K562 treated with DMSO at 1 percent for 48 hours (cell line): Measurements from ENCODE around the gene PARP14. TPM values are rescaled to one million over a fixed set of nuclear protein-coding genes. Genes with fewer than 3 reads are reported as not detected.

Source experiments
- total RNA-seq: library from RNA; unstranded; fragments of 300-600 nt; gene quantifications from 2 replicates; pipeline ENCODE4 v1.2.3, GENCODE V29; 2022; ENCODE audit warnings: low replicate concordance; ENCODE audit errors: extremely low read depth

The PARP14 gene, protein sequence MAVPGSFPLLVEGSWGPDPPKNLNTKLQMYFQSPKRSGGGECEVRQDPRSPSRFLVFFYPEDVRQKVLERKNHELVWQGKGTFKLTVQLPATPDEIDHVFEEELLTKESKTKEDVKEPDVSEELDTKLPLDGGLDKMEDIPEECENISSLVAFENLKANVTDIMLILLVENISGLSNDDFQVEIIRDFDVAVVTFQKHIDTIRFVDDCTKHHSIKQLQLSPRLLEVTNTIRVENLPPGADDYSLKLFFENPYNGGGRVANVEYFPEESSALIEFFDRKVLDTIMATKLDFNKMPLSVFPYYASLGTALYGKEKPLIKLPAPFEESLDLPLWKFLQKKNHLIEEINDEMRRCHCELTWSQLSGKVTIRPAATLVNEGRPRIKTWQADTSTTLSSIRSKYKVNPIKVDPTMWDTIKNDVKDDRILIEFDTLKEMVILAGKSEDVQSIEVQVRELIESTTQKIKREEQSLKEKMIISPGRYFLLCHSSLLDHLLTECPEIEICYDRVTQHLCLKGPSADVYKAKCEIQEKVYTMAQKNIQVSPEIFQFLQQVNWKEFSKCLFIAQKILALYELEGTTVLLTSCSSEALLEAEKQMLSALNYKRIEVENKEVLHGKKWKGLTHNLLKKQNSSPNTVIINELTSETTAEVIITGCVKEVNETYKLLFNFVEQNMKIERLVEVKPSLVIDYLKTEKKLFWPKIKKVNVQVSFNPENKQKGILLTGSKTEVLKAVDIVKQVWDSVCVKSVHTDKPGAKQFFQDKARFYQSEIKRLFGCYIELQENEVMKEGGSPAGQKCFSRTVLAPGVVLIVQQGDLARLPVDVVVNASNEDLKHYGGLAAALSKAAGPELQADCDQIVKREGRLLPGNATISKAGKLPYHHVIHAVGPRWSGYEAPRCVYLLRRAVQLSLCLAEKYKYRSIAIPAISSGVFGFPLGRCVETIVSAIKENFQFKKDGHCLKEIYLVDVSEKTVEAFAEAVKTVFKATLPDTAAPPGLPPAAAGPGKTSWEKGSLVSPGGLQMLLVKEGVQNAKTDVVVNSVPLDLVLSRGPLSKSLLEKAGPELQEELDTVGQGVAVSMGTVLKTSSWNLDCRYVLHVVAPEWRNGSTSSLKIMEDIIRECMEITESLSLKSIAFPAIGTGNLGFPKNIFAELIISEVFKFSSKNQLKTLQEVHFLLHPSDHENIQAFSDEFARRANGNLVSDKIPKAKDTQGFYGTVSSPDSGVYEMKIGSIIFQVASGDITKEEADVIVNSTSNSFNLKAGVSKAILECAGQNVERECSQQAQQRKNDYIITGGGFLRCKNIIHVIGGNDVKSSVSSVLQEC (N-terminal part only)
- not detected in 2 replicates for total RNA-seq

DNA sequence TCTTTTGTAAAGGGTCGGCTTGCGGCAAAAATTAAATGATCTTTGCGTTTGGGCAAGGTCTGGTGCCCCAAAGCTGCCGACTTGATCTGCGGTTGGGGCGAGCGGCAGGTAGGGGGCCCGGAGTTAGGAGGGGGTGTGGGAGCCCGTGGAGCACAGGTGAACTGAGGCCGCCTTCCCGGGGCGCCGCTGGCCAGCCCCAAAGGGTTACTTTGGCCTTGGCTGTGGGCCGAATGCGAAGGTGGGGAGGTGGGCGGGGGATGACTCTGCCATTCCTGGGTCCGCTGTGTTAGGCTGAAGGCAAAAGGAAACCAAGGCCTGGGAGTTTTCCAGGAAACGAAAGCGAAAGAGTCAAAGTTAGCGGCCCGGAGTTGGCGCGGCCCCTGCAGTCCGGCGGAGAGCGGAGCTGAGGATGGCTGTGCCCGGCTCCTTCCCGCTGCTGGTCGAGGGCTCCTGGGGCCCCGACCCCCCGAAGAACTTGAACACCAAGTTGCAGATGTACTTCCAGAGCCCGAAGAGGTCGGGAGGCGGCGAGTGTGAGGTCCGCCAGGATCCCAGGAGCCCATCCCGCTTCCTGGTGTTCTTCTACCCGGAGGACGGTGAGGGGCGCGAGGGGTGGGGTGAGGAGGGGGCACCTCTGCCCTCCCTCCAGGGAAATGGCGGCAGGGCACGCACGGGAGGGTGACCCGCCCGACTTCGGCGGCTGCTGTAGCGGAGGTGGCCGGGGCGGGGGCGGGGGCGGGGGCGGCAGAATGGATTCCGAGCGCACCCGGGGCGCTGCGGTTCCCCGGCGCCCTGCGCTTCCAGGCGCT is at the start of gene PARP14:
Gene PARP14, plus strand, starts transcription at position 365 of the 809 bp plus-strand sequence. Its CDS starts 45 bp downstream, at position 410.

Other genes with a start within 250 kb of the PARP14 start
- gene KPNA1, start 165.9 kb upstream of the PARP14 start, total RNA-seq, result not detected in 2 replicates
- gene PARP9, start 116.5 kb upstream of the PARP14 start, total RNA-seq, result not detected in 2 replicates
- gene DTX3L, start 116.5 kb upstream of the PARP14 start, total RNA-seq, result not detected in 2 replicates
- not detected in 2 replicates for gene PARP15, start 103.2 kb upstream of the PARP14 start, total RNA-seq
- not detected in 2 replicates for gene HSPBAP1, start 113.0 kb downstream of the PARP14 start, total RNA-seq
- gene SLC49A4, start 114.2 kb downstream of the PARP14 start, total RNA-seq, result not detected in 2 replicates